Liver (tissue), 9 donors: ENCODE results near the gene EMP3. TPM values are rescaled to one million over a fixed set of nuclear protein-coding genes. Genes with fewer than 3 reads are reported as not detected.

ENCODE experiments used
- DNase-seq: peaks from one replicate; pipeline ENCODE4 v3.0.0-alpha.2; 2017; ENCODE audit warnings: low spot score
- H3K27ac ChIP-seq, 2 donors: one replicate each; pipeline ENCODE4 v1.7.0; 2013; ENCODE audit warnings: inconsistent platforms in 2 of 2, low read length in 2 of 2, control low read depth in 1 of 2, low read depth in 1 of 2, mild to moderate bottlenecking in 1 of 2
- H3K27me3 ChIP-seq, 4 donors: one replicate each; pipeline versions ENCODE4 v1.6.1 to v1.7.0; 2013; ENCODE audit warnings: low read length in 3 of 4, inconsistent platforms in 1 of 4, mild to moderate bottlenecking in 1 of 4, moderate library complexity in 1 of 4; ENCODE audit not compliant: control insufficient read depth in 4 of 4, insufficient read depth in 4 of 4
- H3K36me3 ChIP-seq, 4 donors: one replicate each; pipeline versions ENCODE4 v1.6.1 to v1.7.0; 2013; ENCODE audit warnings: low read length in 3 of 4, mild to moderate bottlenecking in 3 of 4, low read depth in 1 of 4, moderate library complexity in 1 of 4; ENCODE audit not compliant: control insufficient read depth in 4 of 4, insufficient read depth in 3 of 4
- H3K4me1 ChIP-seq, 4 donors: one replicate each; pipeline versions ENCODE4 v1.6.1 to v1.7.0; 2013; ENCODE audit warnings: low read length in 3 of 4, mild to moderate bottlenecking in 3 of 4, moderate library complexity in 1 of 4; ENCODE audit not compliant: control insufficient read depth in 4 of 4, insufficient read depth in 4 of 4
- H3K4me3 ChIP-seq, 3 donors: one replicate each; pipeline versions ENCODE4 v1.6.1 to v1.7.0; 2013; ENCODE audit warnings: low read length in 3 of 3, control low read depth in 1 of 3, low read depth in 1 of 3, mild to moderate bottlenecking in 1 of 3
- H3K9ac ChIP-seq, 2 donors: one replicate each; pipeline ENCODE4 v1.7.0; 2013; ENCODE audit warnings: low read length in 2 of 2, mild to moderate bottlenecking in 2 of 2, moderate library complexity in 2 of 2, control low read depth in 1 of 2, low read depth in 1 of 2
- H3K9me3 ChIP-seq, 4 donors: one replicate each; pipeline versions ENCODE4 v1.6.1 to v1.7.0; 2013; ENCODE audit warnings: low read length in 3 of 4; ENCODE audit not compliant: control insufficient read depth in 4 of 4
- EGR1 ChIP-seq, 2 donors: IDR thresholded peaks; 2 replicates each; pipeline ENCODE4 v1.6.1; 2016 to 2018; ENCODE audit warnings: antibody characterized with exemption in 2 of 2, low read depth in 2 of 2
- FOXA2 ChIP-seq: IDR thresholded peaks from 2 replicates; pipeline ENCODE4 v1.6.1; 2016; ENCODE audit warnings: antibody characterized with exemption
- GABPA ChIP-seq, 2 donors: IDR thresholded peaks in 1 of 2; conservative IDR thresholded peaks in 1 of 2; 2 replicates each; pipeline ENCODE4 v1.6.1; 2016; ENCODE audit warnings: antibody characterized with exemption in 2 of 2, mild to moderate bottlenecking in 1 of 2, moderate library complexity in 1 of 2
- HNF4G ChIP-seq: IDR thresholded peaks from 2 replicates; pipeline ENCODE4 v1.6.1; 2016; ENCODE audit warnings: antibody characterized with exemption
- JUND ChIP-seq, 2 donors: IDR thresholded peaks; 2 replicates each; pipeline ENCODE4 v1.6.1; 2016; ENCODE audit warnings: antibody characterized with exemption in 2 of 2
- RAD21 ChIP-seq, 2 donors: IDR thresholded peaks; 2 replicates each; pipeline ENCODE4 v1.6.1; 2016; ENCODE audit warnings: antibody characterized with exemption in 2 of 2, mild to moderate bottlenecking in 2 of 2
- SP1 ChIP-seq: IDR thresholded peaks from 2 replicates; pipeline ENCODE4 v1.6.1; 2018; ENCODE audit warnings: antibody characterized with exemption, mild to moderate bottlenecking
- YY1 ChIP-seq: IDR thresholded peaks from 2 replicates; pipeline ENCODE4 v1.6.1; 2016; ENCODE audit warnings: antibody characterized with exemption, mild to moderate bottlenecking
- WGBS: extraction: QIAGEN DNeasy Blood & Tissue Kit; methylation state at CpG from one replicate; pipeline ENCODE4 v1.1.7; 2013; 5-methylcytosine and 5-hydroxymethylcytosine counted together
- polyA plus RNA-seq, 2 donors: library from polyadenylated mRNA; stranded (reverse) in 1 of 2; unstranded in 1 of 2; fragments of 200-250 nt in 1 of 2; fragments of >200 nt in 1 of 2; fragmentation: Nextera tagmentation in 1 of 2; extraction: Ambion mirVana in 1 of 2; gene quantifications; one replicate each; pipeline versions ENCODE4 v1.2.1 to v1.2.3, GENCODE V29; 2013 to 2015
- total RNA-seq, 2 donors: library from RNA; depleted of rRNA; stranded (reverse); fragments of >200 nt; gene quantifications; one replicate each; pipeline ENCODE4 v1.2.3, GENCODE V29; 2014
- TF ChIP-seq, protein P1 (sequence below): fragments of 150-350 bp; IDR thresholded peaks from 2 replicates; pipeline ENCODE4 v1.5.1; 2017; ENCODE audit warnings: improper control_type of control experiment, low read depth, low read length; ENCODE audit not compliant: missing input control
- TF ChIP-seq, protein P2 (sequence below): IDR thresholded peaks from 2 replicates; pipeline ENCODE4 v1.6.1; 2016; ENCODE audit warnings: antibody characterized with exemption, mild to moderate bottlenecking
- TF ChIP-seq, protein P3 (sequence below): IDR thresholded peaks from 2 replicates; pipeline ENCODE4 v1.6.1; 2016; ENCODE audit warnings: antibody characterized with exemption
- TF ChIP-seq, protein P4 (sequence below): IDR thresholded peaks from 2 replicates; pipeline ENCODE4 v1.6.1; 2016; ENCODE audit warnings: antibody characterized with exemption
- donor health status: healthy.
- donor health status: healthy.
- donor health status: healthy.
- donor health status: healthy.
- donor health status: healthy.

EMP3 gene
- total and polyA plus RNA-seq, 4 donors, result 4.5 to 16.6 (median 11.7) TPM

DNA sequence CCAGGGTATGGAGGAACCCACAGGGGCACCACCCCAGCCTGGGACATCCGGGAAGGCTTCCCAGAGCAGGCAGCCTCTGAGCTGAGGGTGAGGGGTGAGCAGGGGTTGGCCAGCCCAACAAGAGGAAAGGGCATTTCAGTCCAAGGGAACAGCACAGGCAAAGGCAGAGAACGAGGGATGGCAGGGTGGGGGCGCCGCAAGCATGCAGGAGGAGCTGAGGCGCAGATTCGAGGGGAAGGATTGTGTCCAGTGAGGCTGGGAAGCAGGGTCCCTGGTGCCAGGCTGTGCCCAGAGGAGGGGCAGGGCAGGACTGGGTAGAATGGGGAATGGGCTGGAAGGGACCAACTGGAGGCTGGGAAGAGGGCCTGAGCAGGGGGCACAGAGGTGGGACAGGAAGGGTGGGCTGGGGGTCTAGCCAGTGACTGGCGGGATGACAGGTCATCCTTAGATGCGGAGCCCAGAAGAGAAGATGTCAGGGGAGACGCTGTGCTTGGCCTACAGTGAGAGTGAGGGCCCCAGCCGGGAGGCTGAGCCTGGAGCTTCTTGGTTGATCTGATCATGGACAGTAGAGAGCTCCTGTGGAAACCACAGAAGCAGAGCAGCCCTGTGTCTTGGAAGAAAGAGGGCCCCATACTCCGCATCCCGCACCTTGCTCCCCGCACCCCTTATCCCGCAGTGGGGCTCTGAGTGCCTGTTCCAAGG, 13.6 kb downstream of the EMP3 start:
- peaks cover 0 to 3% (median under 1%) of the 10 kb centered on the region in 4 donors for H3K4me1 ChIP-seq
- H3K9me3 ChIP-seq, result no peaks in the 10 kb centered on the region
- 96% methylated on average over 14 of the region's 14 CpGs for WGBS
- DNase-seq, result no peak
- TF ChIP-seq, protein P1, sequence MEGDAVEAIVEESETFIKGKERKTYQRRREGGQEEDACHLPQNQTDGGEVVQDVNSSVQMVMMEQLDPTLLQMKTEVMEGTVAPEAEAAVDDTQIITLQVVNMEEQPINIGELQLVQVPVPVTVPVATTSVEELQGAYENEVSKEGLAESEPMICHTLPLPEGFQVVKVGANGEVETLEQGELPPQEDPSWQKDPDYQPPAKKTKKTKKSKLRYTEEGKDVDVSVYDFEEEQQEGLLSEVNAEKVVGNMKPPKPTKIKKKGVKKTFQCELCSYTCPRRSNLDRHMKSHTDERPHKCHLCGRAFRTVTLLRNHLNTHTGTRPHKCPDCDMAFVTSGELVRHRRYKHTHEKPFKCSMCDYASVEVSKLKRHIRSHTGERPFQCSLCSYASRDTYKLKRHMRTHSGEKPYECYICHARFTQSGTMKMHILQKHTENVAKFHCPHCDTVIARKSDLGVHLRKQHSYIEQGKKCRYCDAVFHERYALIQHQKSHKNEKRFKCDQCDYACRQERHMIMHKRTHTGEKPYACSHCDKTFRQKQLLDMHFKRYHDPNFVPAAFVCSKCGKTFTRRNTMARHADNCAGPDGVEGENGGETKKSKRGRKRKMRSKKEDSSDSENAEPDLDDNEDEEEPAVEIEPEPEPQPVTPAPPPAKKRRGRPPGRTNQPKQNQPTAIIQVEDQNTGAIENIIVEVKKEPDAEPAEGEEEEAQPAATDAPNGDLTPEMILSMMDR, result no peak
- no peak for TF ChIP-seq FOXA2
- TF ChIP-seq YY1, result no peak
- no peak for TF ChIP-seq SP1
- TF ChIP-seq HNF4G, result no peak
- no peak for TF ChIP-seq JUND (IDR thresholded peaks at IDR 0.05)
- TF ChIP-seq, protein P2, sequence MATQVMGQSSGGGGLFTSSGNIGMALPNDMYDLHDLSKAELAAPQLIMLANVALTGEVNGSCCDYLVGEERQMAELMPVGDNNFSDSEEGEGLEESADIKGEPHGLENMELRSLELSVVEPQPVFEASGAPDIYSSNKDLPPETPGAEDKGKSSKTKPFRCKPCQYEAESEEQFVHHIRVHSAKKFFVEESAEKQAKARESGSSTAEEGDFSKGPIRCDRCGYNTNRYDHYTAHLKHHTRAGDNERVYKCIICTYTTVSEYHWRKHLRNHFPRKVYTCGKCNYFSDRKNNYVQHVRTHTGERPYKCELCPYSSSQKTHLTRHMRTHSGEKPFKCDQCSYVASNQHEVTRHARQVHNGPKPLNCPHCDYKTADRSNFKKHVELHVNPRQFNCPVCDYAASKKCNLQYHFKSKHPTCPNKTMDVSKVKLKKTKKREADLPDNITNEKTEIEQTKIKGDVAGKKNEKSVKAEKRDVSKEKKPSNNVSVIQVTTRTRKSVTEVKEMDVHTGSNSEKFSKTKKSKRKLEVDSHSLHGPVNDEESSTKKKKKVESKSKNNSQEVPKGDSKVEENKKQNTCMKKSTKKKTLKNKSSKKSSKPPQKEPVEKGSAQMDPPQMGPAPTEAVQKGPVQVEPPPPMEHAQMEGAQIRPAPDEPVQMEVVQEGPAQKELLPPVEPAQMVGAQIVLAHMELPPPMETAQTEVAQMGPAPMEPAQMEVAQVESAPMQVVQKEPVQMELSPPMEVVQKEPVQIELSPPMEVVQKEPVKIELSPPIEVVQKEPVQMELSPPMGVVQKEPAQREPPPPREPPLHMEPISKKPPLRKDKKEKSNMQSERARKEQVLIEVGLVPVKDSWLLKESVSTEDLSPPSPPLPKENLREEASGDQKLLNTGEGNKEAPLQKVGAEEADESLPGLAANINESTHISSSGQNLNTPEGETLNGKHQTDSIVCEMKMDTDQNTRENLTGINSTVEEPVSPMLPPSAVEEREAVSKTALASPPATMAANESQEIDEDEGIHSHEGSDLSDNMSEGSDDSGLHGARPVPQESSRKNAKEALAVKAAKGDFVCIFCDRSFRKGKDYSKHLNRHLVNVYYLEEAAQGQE, result no peak
- TF ChIP-seq, protein P3, sequence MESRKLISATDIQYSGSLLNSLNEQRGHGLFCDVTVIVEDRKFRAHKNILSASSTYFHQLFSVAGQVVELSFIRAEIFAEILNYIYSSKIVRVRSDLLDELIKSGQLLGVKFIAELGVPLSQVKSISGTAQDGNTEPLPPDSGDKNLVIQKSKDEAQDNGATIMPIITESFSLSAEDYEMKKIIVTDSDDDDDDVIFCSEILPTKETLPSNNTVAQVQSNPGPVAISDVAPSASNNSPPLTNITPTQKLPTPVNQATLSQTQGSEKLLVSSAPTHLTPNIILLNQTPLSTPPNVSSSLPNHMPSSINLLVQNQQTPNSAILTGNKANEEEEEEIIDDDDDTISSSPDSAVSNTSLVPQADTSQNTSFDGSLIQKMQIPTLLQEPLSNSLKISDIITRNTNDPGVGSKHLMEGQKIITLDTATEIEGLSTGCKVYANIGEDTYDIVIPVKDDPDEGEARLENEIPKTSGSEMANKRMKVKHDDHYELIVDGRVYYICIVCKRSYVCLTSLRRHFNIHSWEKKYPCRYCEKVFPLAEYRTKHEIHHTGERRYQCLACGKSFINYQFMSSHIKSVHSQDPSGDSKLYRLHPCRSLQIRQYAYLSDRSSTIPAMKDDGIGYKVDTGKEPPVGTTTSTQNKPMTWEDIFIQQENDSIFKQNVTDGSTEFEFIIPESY, result no peak
- TF ChIP-seq, protein P4, sequence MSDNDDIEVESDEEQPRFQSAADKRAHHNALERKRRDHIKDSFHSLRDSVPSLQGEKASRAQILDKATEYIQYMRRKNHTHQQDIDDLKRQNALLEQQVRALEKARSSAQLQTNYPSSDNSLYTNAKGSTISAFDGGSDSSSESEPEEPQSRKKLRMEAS, result no peak
- no peak for TF ChIP-seq GABPA (IDR thresholded peaks at IDR 0.05 in 1 of 2, conservative IDR thresholded peaks at IDR 0.05 in 1 of 2)
- TF ChIP-seq EGR1 (IDR thresholded peaks at IDR 0.05; ENCODE audit: low read depth in 2 of 2), result no peak
- no peak for TF ChIP-seq RAD21 (IDR thresholded peaks at IDR 0.05)
- no peak overlapping the region for H3K9ac ChIP-seq
- H3K36me3 ChIP-seq, result peaks cover 0 to 8% (median 5%) of the 10 kb centered on the region in 4 donors
- no peaks in the 10 kb centered on the region for H3K27me3 ChIP-seq
- no peak overlapping the region for H3K27ac ChIP-seq
- no peak overlapping the region for H3K4me3 ChIP-seq

DNA sequence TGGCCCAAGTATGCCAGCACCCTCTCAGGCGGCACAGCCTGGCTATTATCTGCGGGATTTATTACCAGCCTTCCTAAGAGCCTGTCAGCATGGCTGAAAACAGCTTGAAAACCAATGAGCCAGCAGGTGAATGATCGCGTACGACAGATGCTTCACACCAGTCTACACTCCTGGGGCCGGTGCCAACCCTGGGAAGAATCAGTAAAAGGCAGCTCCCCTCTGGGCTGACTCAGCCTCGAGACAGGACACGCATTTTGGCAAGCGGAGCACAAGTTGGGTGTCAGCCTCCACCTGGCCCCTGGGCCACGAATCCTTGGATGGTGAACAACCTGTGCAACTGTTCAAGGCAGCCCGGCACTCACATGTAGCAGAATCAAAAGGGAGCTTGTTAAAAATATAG, 15.6 kb downstream of the EMP3 start:
- Histone ChIP-seq H3K9ac (no peak overlapping the region), H3K4me3 (no peak overlapping the region), H3K27ac (no peak overlapping the region), H3K9me3 (no peaks in the 10 kb centered on the region), H3K36me3 (peaks cover 0 to 8% (median 5%) of the 10 kb centered on the region in 4 donors), H3K27me3 (no peaks in the 10 kb centered on the region), H3K4me1 (no peaks in the 10 kb centered on the region)
- no peak for DNase-seq
- TF ChIP-seq, protein P2, result no peak
- 98% methylated on average over 11 of the region's 11 CpGs for WGBS
